Large intestine (tissue), 3 donors: ENCODE results near the gene RAI14. TPM values are rescaled to one million over a fixed set of nuclear protein-coding genes. Genes with fewer than 3 reads are reported as not detected.
"Not testable (repeated sequence)": the region's sequence is repeated elsewhere in the genome, so short reads cannot be mapped to it uniquely, and the experiment has no call there.

Experiments
- DNase-seq, 2 donors: peaks; one replicate each; pipeline versions ENCODE4 v3.0.0 to v3.0.0-alpha.2; 2013
- H3K27ac ChIP-seq: one replicate; pipeline ENCODE4 v1.5.1; 2013; ENCODE audit warnings: low read length
- H3K27me3 ChIP-seq: 2 replicates; pipeline ENCODE4 v1.6.1; 2013; ENCODE audit warnings: low read length; ENCODE audit not compliant: control insufficient read depth, insufficient read depth
- H3K36me3 ChIP-seq: 2 replicates; pipeline ENCODE4 v1.6.1; 2013; ENCODE audit warnings: low read length; ENCODE audit not compliant: control insufficient read depth, insufficient read depth
- H3K4me1 ChIP-seq: one replicate; pipeline ENCODE4 v1.6.1; 2013; ENCODE audit warnings: low read length; ENCODE audit not compliant: control insufficient read depth, insufficient read depth
- H3K4me3 ChIP-seq: one replicate; pipeline ENCODE4 v1.5.1; 2013; ENCODE audit warnings: low read length
- H3K9me3 ChIP-seq: one replicate; pipeline ENCODE4 v1.6.1; 2013; ENCODE audit warnings: mild to moderate bottlenecking, low read depth, low read length, moderate library complexity; ENCODE audit not compliant: control insufficient read depth
- WGBS: methylation state at CpG from one replicate; pipeline ENCODE4 v1.1.5; 2013; ENCODE audit warnings: low lambda C conversion rate; ENCODE audit not compliant: insufficient coverage; 5-methylcytosine and 5-hydroxymethylcytosine counted together
- polyA plus RNA-seq: library from polyadenylated mRNA; unstranded; fragments of 120-200 nt; gene quantifications from one replicate; pipeline ENCODE4 v1.2.1, GENCODE V29; 2013

Gene RAI14
- polyA plus RNA-seq, 1 donor, result 15.8 TPM

DNA sequence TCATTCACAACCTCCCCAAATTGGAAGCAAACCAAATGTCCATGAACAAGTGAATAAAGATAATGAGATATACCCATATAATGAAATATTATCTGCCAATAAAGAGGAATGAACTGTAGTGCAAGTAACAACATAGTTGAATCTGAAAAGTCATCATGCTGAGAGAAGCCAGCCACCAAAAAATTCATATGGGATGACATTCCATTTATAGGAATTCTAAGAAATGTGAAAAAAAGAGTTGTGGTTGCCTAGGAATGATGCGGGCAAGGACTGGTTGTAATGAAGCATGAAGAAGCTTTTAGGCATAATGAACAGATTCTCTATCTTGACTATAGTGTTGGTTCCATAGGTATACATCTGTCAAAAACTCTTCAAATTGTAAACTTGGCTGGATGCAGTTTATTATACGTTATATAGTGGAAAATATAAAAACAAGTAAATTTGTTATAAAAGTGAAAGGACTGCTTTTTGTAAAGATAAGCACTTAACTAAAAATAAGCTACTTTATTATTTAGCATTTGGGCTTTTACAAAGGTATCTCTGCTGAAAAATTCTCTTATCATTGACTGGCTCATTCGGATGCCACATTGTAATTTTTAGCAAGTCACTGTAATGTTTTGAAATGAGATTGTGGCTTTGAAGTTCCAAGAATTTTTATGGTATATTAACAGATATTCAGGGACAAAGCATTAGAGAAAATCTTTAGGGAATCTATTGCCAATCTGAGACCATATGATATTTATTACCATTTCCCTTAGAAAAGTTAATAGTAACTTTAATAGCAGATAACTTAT lies 161.6 kb downstream of the RAI14 start:
- DNase-seq, result no peak
- H3K9me3 ChIP-seq, result no peaks in the 10 kb centered on the region
- H3K27me3 ChIP-seq, result no peaks in the 10 kb centered on the region
- no peak overlapping the region for H3K4me3 ChIP-seq
- WGBS, result 100% methylated on average over 1 of the region's 3 CpGs
- no peak overlapping the region for H3K27ac ChIP-seq
- H3K4me1 ChIP-seq, result no peaks in the 10 kb centered on the region
- peaks cover under 1% of the 10 kb centered on the region for H3K36me3 ChIP-seq

DNA sequence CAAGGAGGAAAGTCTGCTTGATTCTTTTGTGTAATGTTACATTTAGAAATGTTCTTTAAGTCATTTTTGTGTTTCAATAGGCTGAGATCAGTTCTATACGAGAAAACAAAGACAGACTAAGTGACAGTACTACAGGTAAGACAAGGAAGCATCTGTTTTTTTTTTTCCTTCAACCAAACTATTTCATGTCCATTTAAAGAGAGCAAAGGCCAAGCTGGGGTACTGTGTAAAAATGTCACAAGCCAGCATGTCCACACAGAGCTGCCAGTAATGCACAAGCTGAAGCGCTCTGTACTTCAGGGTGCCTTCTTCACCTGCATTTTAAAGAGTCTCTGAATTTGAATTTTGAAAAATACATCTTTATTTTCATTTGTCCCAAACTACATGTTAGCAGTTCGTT lies 162.6 kb downstream of the RAI14 start:
- Histone ChIP-seq H3K36me3 (peaks cover 9% of the 10 kb centered on the region), H3K27ac (no peak overlapping the region), H3K9me3 (no peaks in the 10 kb centered on the region), H3K4me1 (no peaks in the 10 kb centered on the region), H3K4me3 (no peak overlapping the region), H3K27me3 (no peaks in the 10 kb centered on the region)
- 100% methylated on average over 1 of the region's 3 CpGs for WGBS
- no peak for DNase-seq

DNA sequence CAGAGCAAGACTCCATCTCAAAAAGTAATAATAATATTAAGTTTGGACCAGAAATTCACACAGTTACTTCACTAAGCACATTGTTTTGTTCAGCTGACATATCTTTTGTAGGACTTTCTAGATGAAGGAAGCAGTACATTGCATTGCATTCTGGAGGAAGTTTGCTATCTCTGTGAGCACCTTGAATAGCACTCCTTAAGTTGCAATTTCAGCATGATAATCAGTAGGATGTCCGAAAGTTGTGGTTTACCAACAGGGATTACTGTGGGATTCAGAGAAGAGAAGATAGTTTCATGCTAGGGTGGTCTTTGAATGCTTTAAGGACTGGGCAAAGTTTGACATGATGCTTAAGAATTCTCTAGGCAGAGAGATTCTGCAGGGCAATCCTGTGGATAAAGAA lies 164.5 kb downstream of the RAI14 start:
- WGBS, result 80% methylated on average over 1 of the region's 1 CpG
- H3K36me3 ChIP-seq, result peaks cover 22% of the 10 kb centered on the region
- no peaks in the 10 kb centered on the region for H3K9me3 ChIP-seq
- H3K4me3 ChIP-seq, result no peak overlapping the region
- DNase-seq, result no peak
- no peak overlapping the region for H3K27ac ChIP-seq
- H3K4me1 ChIP-seq, result no peaks in the 10 kb centered on the region
- no peaks in the 10 kb centered on the region for H3K27me3 ChIP-seq

DNA sequence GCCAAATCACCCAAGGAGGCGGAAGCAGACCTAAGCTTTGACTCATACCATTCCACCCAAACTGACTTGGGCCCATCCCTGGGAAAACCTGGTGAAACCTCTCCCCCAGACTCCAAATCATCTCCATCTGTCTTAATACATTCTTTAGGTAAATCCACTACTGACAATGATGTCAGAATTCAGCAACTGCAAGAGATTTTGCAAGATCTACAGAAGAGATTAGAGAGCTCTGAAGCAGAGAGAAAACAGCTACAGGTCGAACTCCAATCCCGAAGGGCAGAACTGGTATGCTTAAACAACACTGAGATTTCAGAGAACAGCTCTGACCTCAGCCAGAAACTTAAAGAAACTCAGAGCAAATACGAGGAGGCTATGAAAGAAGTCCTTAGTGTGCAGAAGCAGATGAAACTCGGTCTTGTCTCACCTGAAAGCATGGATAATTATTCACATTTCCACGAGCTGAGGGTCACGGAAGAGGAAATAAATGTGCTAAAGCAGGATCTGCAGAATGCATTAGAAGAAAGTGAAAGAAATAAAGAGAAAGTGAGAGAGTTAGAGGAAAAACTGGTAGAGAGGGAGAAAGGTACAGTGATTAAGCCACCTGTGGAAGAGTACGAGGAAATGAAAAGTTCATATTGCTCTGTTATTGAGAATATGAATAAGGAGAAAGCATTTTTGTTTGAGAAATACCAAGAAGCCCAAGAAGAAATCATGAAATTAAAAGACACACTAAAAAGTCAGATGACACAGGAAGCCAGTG lies 167.0 kb downstream of the RAI14 start:
- Histone ChIP-seq H3K4me3 (no peak overlapping the region), H3K27me3 (no peaks in the 10 kb centered on the region), H3K4me1 (no peaks in the 10 kb centered on the region), H3K36me3 (peaks cover 40% of the 10 kb centered on the region), H3K27ac (no peak overlapping the region), H3K9me3 (no peaks in the 10 kb centered on the region)
- no peak for DNase-seq
- 90% methylated on average over 7 of the region's 8 CpGs for whole genome bisulfite sequencing

DNA sequence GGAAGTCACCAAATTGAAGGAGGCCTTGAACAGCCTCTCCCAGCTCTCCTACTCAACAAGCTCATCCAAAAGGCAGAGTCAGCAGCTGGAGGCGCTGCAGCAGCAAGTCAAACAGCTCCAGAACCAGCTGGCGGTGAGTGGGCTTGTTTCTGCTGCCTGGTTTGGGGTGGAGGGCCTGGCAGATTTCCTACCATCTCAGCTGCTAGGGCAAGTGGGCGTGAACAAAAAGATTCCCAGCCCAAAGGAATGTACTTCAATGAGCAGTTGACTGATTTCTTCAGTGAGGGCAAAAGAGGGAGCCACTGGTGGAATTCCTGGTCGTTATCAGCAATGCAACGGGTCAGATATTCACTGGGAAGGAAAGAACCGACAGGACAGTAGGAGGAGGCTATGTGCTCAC lies 170.2 kb downstream of the RAI14 start:
- no peak for DNase-seq
- no peaks in the 10 kb centered on the region for H3K4me1 ChIP-seq
- peaks cover 52% of the 10 kb centered on the region for H3K36me3 ChIP-seq
- no peak overlapping the region for H3K4me3 ChIP-seq
- WGBS, result 80% methylated on average over 1 of the region's 6 CpGs
- no peaks in the 10 kb centered on the region for H3K27me3 ChIP-seq
- no peaks in the 10 kb centered on the region for H3K9me3 ChIP-seq
- H3K27ac ChIP-seq, result no peak overlapping the region

DNA sequence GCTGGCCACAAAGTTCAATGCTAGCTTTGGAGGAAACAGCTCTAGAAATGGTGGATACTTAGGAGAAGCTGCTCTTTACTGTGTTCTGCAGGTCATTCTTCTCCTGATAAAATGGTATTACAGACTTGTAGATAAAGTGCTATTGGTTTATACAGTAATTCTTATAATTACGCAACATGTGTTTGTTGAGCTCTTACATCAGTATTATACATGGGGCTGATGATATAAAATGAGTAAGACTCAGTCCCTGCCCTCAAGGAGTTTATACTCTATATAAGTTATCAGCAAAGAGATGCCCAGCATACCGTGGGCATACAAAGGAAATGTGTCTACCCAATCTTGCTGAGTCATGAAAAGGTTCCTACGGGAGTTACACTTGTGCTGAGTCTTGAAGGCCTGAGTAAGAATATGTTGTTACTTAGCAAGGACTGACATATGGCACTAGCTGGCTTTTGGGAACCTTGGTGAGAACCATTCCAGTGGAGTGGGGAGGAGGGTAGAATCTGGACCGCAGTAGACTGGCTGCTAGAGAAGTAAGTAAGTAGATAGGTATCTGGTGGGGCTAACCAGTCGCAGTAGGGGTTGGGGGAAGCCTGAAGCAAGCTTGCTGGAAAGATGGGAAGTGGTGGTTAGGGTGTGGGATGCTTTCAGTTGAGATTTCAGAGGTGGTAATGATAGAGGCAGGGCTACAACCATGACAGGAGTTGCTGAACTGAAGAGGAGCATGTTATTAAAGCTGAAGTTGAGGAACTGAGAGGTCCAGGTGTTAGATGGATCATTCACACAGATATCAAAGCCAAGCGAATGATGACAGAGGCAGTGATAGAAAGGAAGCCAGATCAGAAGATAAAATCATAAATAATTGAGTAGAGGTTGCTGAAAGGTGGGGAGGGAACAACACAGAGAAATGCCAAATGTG lies 171.7 kb downstream of the RAI14 start:
- Histone ChIP-seq H3K9me3 (no peaks in the 10 kb centered on the region), H3K27ac (no peak overlapping the region), H3K4me1 (no peaks in the 10 kb centered on the region), H3K36me3 (peaks cover 53% of the 10 kb centered on the region), H3K27me3 (no peaks in the 10 kb centered on the region), H3K4me3 (no peak overlapping the region)
- WGBS, result 96% methylated on average over 3 of the region's 6 CpGs
- no peak for DNase-seq

DNA sequence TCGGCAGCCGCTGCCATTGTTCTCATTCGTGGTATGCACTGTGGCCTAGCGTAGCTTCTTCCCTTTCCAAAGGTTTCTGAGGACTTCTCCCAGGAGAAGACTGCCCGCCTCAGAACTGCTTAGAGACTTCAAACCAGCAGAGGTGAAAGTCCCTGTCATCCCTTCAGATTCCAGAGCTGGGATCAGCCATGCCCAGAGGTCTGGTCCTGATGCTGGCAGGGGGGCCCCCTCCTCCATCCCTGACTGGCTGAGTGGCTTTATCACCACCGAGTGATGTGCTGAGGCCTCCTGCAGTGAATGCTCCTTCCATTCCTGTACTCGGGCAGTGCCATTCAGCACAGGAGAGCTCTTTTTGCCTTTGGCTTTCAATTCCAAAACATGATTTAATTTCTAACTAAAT lies 174.7 kb downstream of the RAI14 start:
- H3K4me1 ChIP-seq, DNase-seq, H3K27ac ChIP-seq, H3K27me3 ChIP-seq, H3K4me3 ChIP-seq, H3K9me3 ChIP-seq: not testable (repeated sequence)
- no CpG with 5 or more reads among the region's 7 CpGs for WGBS
- H3K36me3 ChIP-seq, result peaks cover 33% of the 10 kb centered on the region

DNA sequence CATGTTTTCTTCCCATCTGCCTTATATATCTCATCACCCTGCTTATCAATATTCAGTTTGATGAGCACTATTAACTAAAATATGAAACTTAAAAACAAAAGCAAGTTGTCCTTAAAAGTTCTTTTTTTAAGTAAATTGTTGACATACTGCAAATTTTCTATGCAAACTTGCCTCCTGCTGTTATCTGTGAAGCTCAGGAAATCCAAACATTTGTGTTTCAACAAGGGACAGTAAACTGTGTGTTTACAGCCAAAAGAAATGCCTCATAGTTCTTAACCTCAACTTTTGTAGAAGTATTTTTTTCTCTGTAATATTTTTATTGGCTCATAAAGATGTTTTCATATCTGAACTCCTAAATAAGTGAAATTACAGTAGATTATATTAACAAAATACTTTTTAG lies 175.2 kb downstream of the RAI14 start:
- no peaks in the 10 kb centered on the region for H3K4me1 ChIP-seq
- no peaks in the 10 kb centered on the region for H3K27me3 ChIP-seq
- DNase-seq, result no peak
- H3K36me3 ChIP-seq, result peaks cover 31% of the 10 kb centered on the region
- H3K4me3 ChIP-seq, result no peak overlapping the region
- H3K27ac ChIP-seq, result no peak overlapping the region
- H3K9me3 ChIP-seq, result no peaks in the 10 kb centered on the region

DNA sequence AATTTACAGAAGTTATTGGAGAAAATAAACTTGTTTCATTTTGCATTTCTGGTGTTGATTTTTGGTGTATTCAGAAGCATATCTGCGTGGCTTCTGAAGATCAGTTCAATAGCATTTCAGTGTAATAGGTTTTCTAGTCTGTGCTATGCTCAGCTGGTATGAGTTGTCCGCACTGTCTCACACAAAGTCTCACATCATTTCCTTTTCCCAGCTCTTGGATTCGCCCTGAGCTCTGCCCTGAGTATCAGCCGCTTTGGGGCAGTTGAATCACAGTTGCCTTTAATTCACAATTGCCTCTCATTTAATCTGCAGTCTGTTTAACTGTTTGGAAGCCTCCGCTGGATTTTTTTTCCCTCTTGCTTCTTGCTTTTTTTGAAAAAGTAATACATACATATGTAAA lies 176.4 kb downstream of the RAI14 start:
- DNase-seq, result no peak
- no peaks in the 10 kb centered on the region for H3K27me3 ChIP-seq
- H3K27ac ChIP-seq, result no peak overlapping the region
- H3K4me3 ChIP-seq, result no peak overlapping the region
- peaks cover 19% of the 10 kb centered on the region for H3K36me3 ChIP-seq
- WGBS, result 100% methylated on average over 1 of the region's 5 CpGs
- H3K4me1 ChIP-seq, result no peaks in the 10 kb centered on the region
- no peaks in the 10 kb centered on the region for H3K9me3 ChIP-seq

DNA sequence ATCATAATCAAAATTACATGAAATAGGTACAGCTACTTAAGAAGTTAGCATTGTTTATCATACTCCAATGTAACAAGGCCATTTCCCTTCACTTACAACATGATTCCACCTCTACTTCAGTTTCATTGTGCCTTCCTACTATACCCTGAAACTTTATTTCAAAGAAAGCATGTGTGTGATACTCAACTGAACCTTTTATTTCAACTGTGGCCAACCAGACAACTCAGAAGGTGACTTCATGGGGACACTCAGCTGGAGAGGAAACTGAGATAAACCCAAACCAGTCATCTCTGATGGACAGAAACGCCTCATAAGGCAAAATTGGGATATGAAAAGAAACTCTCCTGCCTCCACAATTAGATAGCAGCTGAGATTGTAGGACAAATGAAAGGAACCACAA lies 177.0 kb downstream of the RAI14 start:
- Histone ChIP-seq H3K4me3 (no peak overlapping the region), H3K9me3 (no peaks in the 10 kb centered on the region), H3K36me3 (peaks cover 14% of the 10 kb centered on the region), H3K27ac (no peak overlapping the region), H3K27me3 (no peaks in the 10 kb centered on the region), H3K4me1 (no peaks in the 10 kb centered on the region)
- no CpG with 5 or more reads among the region's 1 CpG for WGBS
- DNase-seq, result no peak
